HCT116 (cell line): ENCODE results near the gene ANKHD1. TPM values are rescaled to one million over a fixed set of nuclear protein-coding genes. Genes with fewer than 3 reads are reported as not detected.

Experiments used
- ATAC-seq: fragments of 200-7000 bp; cut with Tn5 transposase; 2 replicates; pipeline ENCODE4 v1.9.1; 2020; ENCODE audit warnings: mild to moderate bottlenecking, moderate library complexity
- BruUV-seq: library from RNA; stranded (reverse); fragments of 400-500 nt; replicated peaks from 2 replicates; lab custom pipeline; 2021; lab: Mats Ljungman, UMichigan
- CTCF ChIA-PET: fragments of 300-600 bp; sonication (Branson Sonifier 250); formaldehyde crosslinking; loops from one replicate; lab custom pipeline; 2021; ENCODE audit warnings: antibody characterized with exemption; lab: Charles Lee
- POLR2A ChIA-PET: fragments of 300-600, 350-600 bp; sonication (Branson Sonifier 250); formaldehyde crosslinking; loops from one replicate; lab custom pipeline; 2021; ENCODE audit warnings: antibody characterized with exemption; lab: Charles Lee
- RAD21 ChIA-PET, 2 experiments: fragments of 300-600 bp; sonication (Branson Sonifier 250); formaldehyde crosslinking; loops; one replicate each; lab custom pipeline; 2023; ENCODE audit warnings: low total read pairs in 2 of 2; ENCODE audit not compliant: uncharacterized antibody in 2 of 2, unreplicated experiment in 2 of 2, low non-redundant PET in 1 of 2; lab: Charles Lee
- DNase-seq: peaks from one replicate; pipeline ENCODE4 v3.0.0-alpha.2; 2010; ENCODE audit warnings: low read depth, low spot score
- H2AFZ ChIP-seq: fragments of 200-600 bp; shearing (Covaris generic), sonication (generic); 2 replicates; pipeline ENCODE4 v1.6.1; 2017; ENCODE audit warnings: low read depth, mixed run types, mixed read lengths, antibody characterized with exemption, low read length; ENCODE audit not compliant: poor library complexity, severe bottlenecking
- H3K27ac ChIP-seq: 2 replicates; pipeline ENCODE4 v1.5.1; 2012; ENCODE audit warnings: low read depth, low read length
- H3K27me3 ChIP-seq: fragments of 200-600 bp; sonication (generic); 2 replicates; pipeline ENCODE4 v1.6.1; 2016; ENCODE audit warnings: mixed run types, low read length, mixed read lengths; ENCODE audit not compliant: insufficient read depth
- H3K36me3 ChIP-seq, 2 experiments: fragments of 200-500 bp in 1 of 2; fragments of 200-600 bp in 1 of 2; sonication (Bioruptor generic) in 1 of 2; sonication (generic) in 1 of 2; 2 replicates each; pipeline versions ENCODE4 v1.5.1 to v1.6.1; 2014 to 2016; ENCODE audit warnings: low read length in 2 of 2, inconsistent platforms in 1 of 2, mixed read lengths in 1 of 2, mixed run types in 1 of 2; ENCODE audit not compliant: insufficient read depth in 2 of 2, control insufficient read depth in 1 of 2
- H3K4me1 ChIP-seq, 2 experiments: fragments of 200-600 bp in 1 of 2; sonication (generic) in 1 of 2; 2 replicates each; pipeline versions ENCODE4 v1.5.1 to v1.6.1; 2012 to 2017; ENCODE audit warnings: low read length in 2 of 2, inconsistent platforms in 1 of 2, mild to moderate bottlenecking in 1 of 2, mixed read lengths in 1 of 2, mixed run types in 1 of 2, moderate library complexity in 1 of 2; ENCODE audit not compliant: insufficient read depth in 2 of 2, control insufficient read depth in 1 of 2
- H3K4me2 ChIP-seq: fragments of 200-600 bp; sonication (generic); 2 replicates; pipeline ENCODE4 v1.6.1; 2017; ENCODE audit warnings: mixed run types, low read length, mixed read lengths
- H3K4me3 ChIP-seq, 2 experiments: fragments of 200-600 bp in 1 of 2; sonication (generic) in 1 of 2; replicated peaks in 1 of 2; 2 replicates each; pipeline ENCODE4 v1.5.1; 2011 to 2016; ENCODE audit warnings: low read length in 2 of 2, control low read depth in 1 of 2, low read depth in 1 of 2, mild to moderate bottlenecking in 1 of 2, mixed read lengths in 1 of 2, mixed run types in 1 of 2
- H3K79me2 ChIP-seq: fragments of 200-600 bp; sonication (generic); 2 replicates; pipeline ENCODE4 v1.6.1; 2017; ENCODE audit warnings: mild to moderate bottlenecking, mixed run types, low read length, moderate library complexity, mixed read lengths; ENCODE audit not compliant: insufficient read depth
- H3K9ac ChIP-seq: fragments of 200-600 bp; sonication (generic); 2 replicates; pipeline ENCODE4 v1.6.1; 2016; ENCODE audit warnings: low read length, mixed read lengths
- H3K9me2 ChIP-seq: fragments of 200-600 bp; sonication (generic), shearing (Covaris generic); 2 replicates; pipeline ENCODE4 v1.6.1; 2017; ENCODE audit warnings: mixed run types, mild to moderate bottlenecking, moderate library complexity; ENCODE audit not compliant: insufficient read depth
- H3K9me3 ChIP-seq, 2 experiments: fragments of 200-500 bp in 1 of 2; fragments of 200-600 bp in 1 of 2; sonication (Bioruptor generic) in 1 of 2; sonication (generic) in 1 of 2; 2 replicates each; pipeline ENCODE4 v1.6.1; 2014 to 2017; ENCODE audit warnings: low read length in 2 of 2, mixed read lengths in 2 of 2, inconsistent platforms in 1 of 2, low read depth in 1 of 2, mild to moderate bottlenecking in 1 of 2, mixed run types in 1 of 2, moderate library complexity in 1 of 2; ENCODE audit not compliant: control insufficient read depth in 1 of 2, insufficient read depth in 1 of 2
- H4K20me1 ChIP-seq: fragments of 200-600 bp; sonication (generic), shearing (Covaris generic); 2 replicates; pipeline ENCODE4 v1.6.1; 2017; ENCODE audit warnings: mixed run types, mild to moderate bottlenecking, moderate library complexity; ENCODE audit not compliant: insufficient read depth
- ATF3 ChIP-seq: IDR thresholded peaks from 2 replicates; pipeline ENCODE4 v1.6.1; 2012
- CEBPB ChIP-seq: IDR thresholded peaks from 2 replicates; pipeline ENCODE4 v1.6.1; 2012; ENCODE audit warnings: low read depth
- EGR1 ChIP-seq: IDR thresholded peaks from 2 replicates; pipeline ENCODE4 v1.6.1; 2012; ENCODE audit warnings: low read depth
- EZH2phosphoT487 ChIP-seq: fragments of 200-600 bp; IDR thresholded peaks from 2 replicates; pipeline ENCODE4 v1.6.1; 2018; ENCODE audit warnings: antibody characterized with exemption, borderline replicate concordance
- FOSL1 ChIP-seq: IDR thresholded peaks from 2 replicates; pipeline ENCODE4 v1.6.1; 2012; ENCODE audit warnings: low read depth
- JUND ChIP-seq: IDR thresholded peaks from 2 replicates; pipeline ENCODE4 v1.6.1; 2012
- REST ChIP-seq: IDR thresholded peaks from 2 replicates; pipeline ENCODE4 v1.6.1; 2012; ENCODE audit warnings: low read depth
- SIN3A ChIP-seq: IDR thresholded peaks from 2 replicates; pipeline ENCODE4 v1.6.1; 2012; ENCODE audit warnings: low read depth
- SP1 ChIP-seq: IDR thresholded peaks from 2 replicates; pipeline ENCODE4 v1.6.1; 2012; ENCODE audit warnings: low read depth
- TCF7L2 ChIP-seq: IDR thresholded peaks from 2 replicates; pipeline ENCODE4 v1.7.0; 2011; ENCODE audit warnings: borderline replicate concordance, inconsistent platforms; ENCODE audit not compliant: insufficient read depth, insufficient read length; ENCODE audit errors: extremely low read depth
- YY1 ChIP-seq: IDR thresholded peaks from 2 replicates; pipeline ENCODE4 v1.6.1; 2011; ENCODE audit warnings: low read length, low read depth, moderate library complexity, mild to moderate bottlenecking; ENCODE audit not compliant: insufficient replicate concordance; ENCODE audit errors: extremely low read depth
- ZBTB33 ChIP-seq: IDR thresholded peaks from 2 replicates; pipeline ENCODE4 v1.6.1; 2011; ENCODE audit warnings: mild to moderate bottlenecking, low read length, moderate library complexity; ENCODE audit not compliant: insufficient replicate concordance; ENCODE audit errors: extremely low read depth
- ZFX ChIP-seq: fragments of 450-650 bp; IDR thresholded peaks from 2 replicates; pipeline ENCODE4 v1.6.1; 2017
- ZNF274 ChIP-seq: fragments of 200-500 bp; sonication (Bioruptor generic); IDR thresholded peaks from 2 replicates; pipeline ENCODE4 v1.6.1; 2014; ENCODE audit warnings: mild to moderate bottlenecking, low read depth, low read length, inconsistent platforms
- intact Hi-C: fragments of 100-400 bp; cut with micrococcal nuclease; formaldehyde crosslinking; loops from 2 replicates; pipeline ENCODE4 v1.10.0; 2022
- total RNA-seq: library from RNA; stranded (reverse); gene quantifications from one replicate; pipeline ENCODE4 v1.2.1, GENCODE V29; 2021; ENCODE audit not compliant: unreplicated experiment
- TF ChIP-seq, protein P1 (sequence below), 3 experiments: fragments of 200-600 bp in 1 of 3; sonication (generic) in 1 of 3; IDR thresholded peaks in 2 of 3; conservative IDR thresholded peaks in 1 of 3; 2 replicates each; pipeline ENCODE4 v1.5.1; 2012 to 2017; ENCODE audit warnings: low read depth in 2 of 3, low read length in 2 of 3, antibody characterized with exemption in 1 of 3, borderline replicate concordance in 1 of 3, control low read depth in 1 of 3, mild to moderate bottlenecking in 1 of 3, mixed read lengths in 1 of 3, mixed run types in 1 of 3, moderate library complexity in 1 of 3; ENCODE audit not compliant: insufficient read depth in 1 of 3
- TF ChIP-seq, protein P2 (sequence below): IDR thresholded peaks from 2 replicates; pipeline ENCODE4 v1.6.1; 2012

Gene ANKHD1
- total RNA-seq, 1 experiment from 2014 or later, result 80.8 TPM

DNA sequence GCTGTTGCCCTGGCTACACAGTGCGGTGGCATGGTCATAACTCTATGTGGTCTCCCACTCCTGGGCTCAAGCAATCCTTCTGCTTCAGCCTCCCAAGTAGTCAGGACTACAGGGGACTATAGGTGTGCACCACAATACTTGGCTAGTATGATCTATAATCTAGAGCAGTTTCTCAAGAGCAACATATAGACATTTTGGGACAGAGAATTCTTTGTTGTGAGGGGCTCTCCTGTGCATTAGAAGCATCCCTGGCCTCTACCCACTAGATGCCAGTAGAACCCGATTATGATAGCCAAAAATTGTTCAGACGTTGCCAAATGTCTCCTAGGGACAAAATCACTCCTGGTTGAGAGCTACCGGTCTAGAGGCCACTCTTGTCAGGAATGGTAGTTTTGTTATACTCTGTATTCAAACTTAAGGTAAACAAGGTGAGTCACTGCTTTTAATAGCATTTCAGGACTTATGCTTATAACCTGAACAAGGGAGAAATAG is 7.2 kb downstream of the ANKHD1 start:
- no TSS peak for BruUV-seq
- no peak overlapping the region for H3K4me2 ChIP-seq
- ChIA-PET CTCF (no interaction called here), RAD21 (no interaction called here), POLR2A (interaction anchor here (1.0 to 1.2 kb wide), 2 partner anchors 8 to 62 kb away, joined by 3 read pairs; partner anchors contain the start of genes ANKHD1 and HBEGF)
- DNase-seq (no peak), ATAC-seq (no peak)
- H3K9ac ChIP-seq, result no peak overlapping the region
- H3K4me1 ChIP-seq, result peaks cover 2 to 7% of the 10 kb centered on the region in 2 experiments; a peak in 3 of 4 replicates
- peaks cover 100% of the 10 kb centered on the region for H3K79me2 ChIP-seq
- H3K27ac ChIP-seq, result no peak overlapping the region
- H3K9me3 ChIP-seq, result no peaks in the 10 kb centered on the region
- no peak overlapping the region for H2AFZ ChIP-seq
- intact Hi-C loops, result no loop called here
- H3K4me3 ChIP-seq, result no peak overlapping the region
- peaks cover 40% of the 10 kb centered on the region for H4K20me1 ChIP-seq
- no peaks in the 10 kb centered on the region for H3K36me3 ChIP-seq
- no peaks in the 10 kb centered on the region for H3K27me3 ChIP-seq
- TF ChIP-seq REST (no peak), ZFX (no peak), ZNF274 (no peak), SIN3A (no peak), ZBTB33 (no peak), FOSL1 (no peak), JUND (no peak), YY1 (no peak), SP1 (no peak), CEBPB (no peak), TCF7L2 (no peak), ATF3 (no peak), EZH2phosphoT487 (no peak), EGR1 (no peak)
- TF ChIP-seq, protein P1, sequence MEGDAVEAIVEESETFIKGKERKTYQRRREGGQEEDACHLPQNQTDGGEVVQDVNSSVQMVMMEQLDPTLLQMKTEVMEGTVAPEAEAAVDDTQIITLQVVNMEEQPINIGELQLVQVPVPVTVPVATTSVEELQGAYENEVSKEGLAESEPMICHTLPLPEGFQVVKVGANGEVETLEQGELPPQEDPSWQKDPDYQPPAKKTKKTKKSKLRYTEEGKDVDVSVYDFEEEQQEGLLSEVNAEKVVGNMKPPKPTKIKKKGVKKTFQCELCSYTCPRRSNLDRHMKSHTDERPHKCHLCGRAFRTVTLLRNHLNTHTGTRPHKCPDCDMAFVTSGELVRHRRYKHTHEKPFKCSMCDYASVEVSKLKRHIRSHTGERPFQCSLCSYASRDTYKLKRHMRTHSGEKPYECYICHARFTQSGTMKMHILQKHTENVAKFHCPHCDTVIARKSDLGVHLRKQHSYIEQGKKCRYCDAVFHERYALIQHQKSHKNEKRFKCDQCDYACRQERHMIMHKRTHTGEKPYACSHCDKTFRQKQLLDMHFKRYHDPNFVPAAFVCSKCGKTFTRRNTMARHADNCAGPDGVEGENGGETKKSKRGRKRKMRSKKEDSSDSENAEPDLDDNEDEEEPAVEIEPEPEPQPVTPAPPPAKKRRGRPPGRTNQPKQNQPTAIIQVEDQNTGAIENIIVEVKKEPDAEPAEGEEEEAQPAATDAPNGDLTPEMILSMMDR (IDR thresholded peaks at IDR 0.05 in 2 of 3, conservative IDR thresholded peaks at IDR 0.05 in 1 of 3; ENCODE audit: borderline replicate concordance in 1 of 3, insufficient read depth in 1 of 3, low read depth in 2 of 3, low read length in 2 of 3), result no peak
- TF ChIP-seq, protein P2, sequence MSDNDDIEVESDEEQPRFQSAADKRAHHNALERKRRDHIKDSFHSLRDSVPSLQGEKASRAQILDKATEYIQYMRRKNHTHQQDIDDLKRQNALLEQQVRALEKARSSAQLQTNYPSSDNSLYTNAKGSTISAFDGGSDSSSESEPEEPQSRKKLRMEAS, result no peak
- H3K9me2 ChIP-seq, result no peaks in the 10 kb centered on the region
